Non-pigmented ciliary epithelial cell (primary cell): ENCODE measurements around the gene IGF2.

Experiments used
- DNase-seq: peaks from one replicate; pipeline ENCODE4 v3.0.0-alpha.2; 2010; ENCODE audit warnings: low read depth

The IGF2 gene

DNA sequence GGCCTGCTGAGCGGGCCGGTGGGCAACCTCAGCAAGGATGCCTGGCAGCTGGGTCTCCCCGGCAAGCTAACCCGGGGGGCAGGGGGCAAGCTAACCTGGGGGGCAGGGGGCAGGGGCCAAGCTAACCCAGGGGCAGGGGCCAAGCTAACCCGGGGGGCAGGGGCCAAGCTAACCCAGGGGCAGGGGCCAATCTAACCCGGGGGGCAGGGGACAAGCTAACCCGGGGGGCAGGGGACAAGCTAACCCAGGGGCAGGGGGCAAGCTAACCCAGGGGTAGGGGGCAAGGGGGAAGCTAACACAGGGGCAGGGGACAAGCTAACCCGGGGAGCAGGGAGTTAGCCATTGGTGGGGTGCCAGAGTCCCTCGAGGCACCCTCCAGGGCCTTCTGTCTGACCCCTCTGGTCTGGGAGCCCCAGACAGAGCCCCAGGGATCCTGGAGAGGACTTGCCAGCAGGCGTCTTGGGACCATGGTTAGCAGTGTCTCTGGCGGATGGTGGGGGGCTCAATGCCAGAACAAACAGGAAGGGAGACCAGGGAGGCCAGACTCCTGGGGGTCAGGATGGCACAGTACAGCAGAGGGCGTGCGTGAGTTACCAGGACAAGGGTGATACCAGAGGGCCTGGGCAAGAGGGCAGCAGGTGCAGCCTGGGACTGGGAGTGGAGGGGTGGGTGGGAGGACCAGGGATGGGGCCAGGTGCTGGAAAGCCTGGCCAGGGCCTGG is 16.1 kb downstream of the IGF2 start:
- no peak for DNase-seq

DNA sequence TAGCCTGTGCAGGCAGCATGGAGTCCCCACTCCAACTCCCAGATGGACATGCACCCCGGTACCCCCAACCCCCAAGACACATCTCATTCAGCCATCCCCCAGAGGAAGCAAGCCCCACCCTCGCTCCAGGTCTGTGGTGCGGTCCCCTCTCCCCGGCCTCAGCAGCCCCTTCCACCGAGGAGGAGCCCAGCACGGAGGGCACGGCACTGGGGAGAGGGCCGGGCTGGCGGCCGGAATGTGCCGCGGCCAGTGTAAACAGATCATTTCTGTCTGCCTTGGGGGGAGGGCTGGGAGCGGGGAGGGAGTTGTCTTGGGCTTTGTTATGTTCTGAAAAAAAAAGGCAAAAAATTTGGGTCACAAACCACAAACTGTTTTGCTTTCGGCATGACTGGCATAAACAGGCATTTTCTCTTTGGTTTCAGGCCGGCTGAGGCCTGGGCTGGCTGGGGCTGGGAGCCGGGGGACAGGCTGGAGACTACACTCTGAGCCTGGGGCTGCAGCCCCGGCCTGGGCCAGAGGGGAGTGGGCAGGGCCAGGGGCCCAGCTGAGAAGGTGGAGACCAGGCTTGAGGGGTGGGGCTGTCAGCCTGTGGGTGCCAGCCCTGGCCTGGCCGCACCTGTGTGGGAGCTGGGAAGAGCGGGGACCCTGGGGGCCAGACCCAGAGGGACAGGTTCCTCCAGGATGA is 16.8 kb downstream of the IGF2 start:
- no peak for DNase-seq

DNA sequence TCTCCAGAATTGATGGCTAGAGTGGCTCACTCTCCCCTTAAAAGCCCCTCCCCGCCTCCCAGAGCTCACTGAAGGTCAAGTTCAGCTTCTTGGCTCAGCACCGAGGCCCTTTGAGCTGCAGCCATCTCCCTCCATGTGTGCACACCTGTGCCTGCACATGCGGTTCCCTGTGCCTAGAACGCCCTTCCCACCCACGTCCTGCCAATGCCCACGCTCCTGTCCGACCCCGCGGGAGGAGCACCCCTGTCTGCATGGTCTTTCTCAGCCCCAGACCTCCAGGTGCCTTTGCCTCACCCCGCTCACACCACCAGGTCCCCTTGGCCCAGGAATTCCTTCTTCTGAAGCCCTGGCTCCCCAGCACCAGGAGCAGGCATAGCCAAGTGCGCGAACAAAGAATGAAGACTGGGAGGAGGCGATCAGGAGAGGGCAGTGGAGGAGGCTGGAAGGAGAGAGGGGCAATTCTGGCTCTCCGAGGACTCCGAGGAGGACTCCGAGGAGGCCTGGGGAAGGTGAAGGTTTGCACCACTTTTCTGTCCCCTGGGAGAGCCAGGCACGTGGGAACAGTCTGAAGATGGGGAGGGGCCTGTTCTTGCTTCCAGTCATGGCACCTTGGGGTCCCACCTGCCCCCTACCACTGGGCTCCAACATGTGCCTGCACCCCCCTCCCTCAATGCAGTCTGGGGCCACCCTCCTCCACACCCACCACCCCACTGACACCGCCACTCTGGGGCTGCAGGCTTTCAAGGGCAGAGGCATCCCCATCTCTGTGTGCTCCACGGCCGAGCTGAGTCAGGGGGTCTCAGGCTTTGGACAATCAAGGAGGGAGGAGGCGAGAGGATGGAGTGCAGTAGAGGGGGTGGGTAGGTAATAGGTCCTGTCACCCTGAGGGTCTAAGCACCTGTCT is 17.7 kb downstream of the IGF2 start:
- no peak for DNase-seq

DNA sequence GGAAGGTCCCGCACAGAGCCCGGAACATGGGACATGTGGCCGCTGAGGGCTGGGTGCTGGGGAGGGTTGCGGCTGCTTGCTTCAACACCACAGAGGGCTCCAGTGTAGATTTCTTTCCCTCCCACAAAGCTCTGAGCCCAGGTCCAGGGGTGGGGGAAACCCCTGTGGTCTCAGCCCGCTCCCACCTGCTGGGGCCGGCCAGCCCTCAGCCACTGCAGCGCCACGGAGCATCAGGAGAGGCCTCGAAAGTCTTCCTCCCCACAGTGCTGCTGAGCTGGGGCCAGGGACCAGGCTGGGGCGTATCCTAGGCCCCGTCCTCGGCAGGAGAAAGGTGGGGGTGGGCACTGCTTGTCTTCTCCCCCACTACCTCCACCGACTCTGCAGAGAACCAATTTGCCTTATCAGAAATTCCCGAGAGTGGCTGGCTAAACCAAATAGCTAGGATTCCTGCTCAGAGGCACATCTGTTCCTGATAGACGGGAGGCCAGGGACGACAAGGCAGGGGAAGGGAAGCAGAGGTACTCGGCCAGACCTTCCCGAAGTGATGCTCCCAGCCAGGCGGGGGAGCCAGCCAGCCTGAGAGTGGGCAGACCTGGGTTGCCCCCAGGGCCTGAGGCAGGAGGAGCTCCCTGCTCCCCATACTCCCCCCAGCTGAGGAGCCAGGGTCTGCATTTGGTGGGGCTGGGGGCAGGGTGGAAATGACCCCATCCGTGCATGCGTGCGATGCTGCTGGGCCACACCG is 18.7 kb downstream of the IGF2 start:
- DNase-seq: no peak

DNA sequence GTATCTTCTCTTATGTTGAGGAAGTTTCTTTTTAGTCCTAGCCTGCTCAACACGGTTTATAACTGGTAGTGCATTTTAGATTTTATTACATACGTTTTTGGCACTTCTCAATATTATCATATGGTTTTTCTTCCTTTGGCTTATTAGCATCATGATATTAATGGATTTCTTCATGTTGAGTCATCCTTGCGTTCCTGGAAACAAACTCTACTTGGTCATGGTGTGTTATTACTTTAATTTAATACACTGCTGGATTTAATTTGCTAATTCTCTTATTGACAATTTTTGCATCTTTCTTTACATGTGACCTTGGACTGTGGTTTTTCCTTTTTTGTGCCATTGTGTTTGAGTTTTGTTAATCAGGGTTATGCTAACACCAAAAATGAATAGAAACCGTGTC is 20.5 kb downstream of the IGF2 start:
- DNase-seq: no peak

DNA sequence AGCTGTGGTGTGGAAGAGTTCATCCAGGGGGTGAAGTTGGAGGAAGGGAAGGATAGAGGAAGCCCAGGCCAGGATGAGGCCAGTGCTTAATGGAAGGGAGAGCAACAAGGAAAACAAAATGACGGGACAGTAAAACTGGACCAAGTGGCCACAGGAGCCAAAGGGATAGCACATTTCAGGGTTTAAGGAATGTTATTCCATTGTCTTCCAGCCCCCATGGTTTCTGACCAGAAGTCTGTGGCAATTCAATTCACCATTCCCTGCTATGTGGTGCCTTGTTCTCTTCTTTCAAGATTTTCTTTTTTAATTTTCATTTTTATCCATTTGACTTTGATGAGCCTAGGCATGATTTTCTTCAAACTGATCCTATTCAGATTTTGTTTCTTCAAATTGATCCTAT is 22.5 kb downstream of the IGF2 start:
- DNase-seq: no peak

GRCh38 chr11:2115308-2115707 is 23.9 kb downstream of the IGF2 start:
- no peak for DNase-seq

GRCh38 chr11:2114430-2115241 is 24.6 kb downstream of the IGF2 start:
- no peak for DNase-seq

GRCh38 chr11:2113776-2114175 is 25.4 kb downstream of the IGF2 start:
- DNase-seq: no peak

DNA sequence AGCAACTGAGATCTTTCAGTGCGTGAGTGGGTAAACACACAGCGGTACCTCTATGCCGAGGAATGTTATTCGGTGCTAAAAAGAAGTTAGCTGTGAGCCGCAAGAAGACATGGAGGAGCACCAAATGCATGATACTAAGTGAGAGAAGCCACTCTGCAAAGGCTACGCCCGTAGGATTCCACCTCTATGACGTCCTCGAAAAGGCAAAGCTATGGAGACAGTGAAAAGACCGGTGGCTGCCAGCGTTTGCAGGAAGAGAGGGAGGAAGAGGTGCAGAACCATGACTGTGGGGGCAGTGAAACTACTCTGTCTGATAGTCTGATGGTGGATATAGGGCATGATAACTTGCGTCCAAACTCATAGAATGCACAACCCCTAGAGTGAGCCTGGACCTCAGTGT is 28.7 kb downstream of the IGF2 start:
- no peak for DNase-seq

GRCh38 chr11:2109541-2110019 is 29.6 kb downstream of the IGF2 start:
- no peak for DNase-seq

DNA sequence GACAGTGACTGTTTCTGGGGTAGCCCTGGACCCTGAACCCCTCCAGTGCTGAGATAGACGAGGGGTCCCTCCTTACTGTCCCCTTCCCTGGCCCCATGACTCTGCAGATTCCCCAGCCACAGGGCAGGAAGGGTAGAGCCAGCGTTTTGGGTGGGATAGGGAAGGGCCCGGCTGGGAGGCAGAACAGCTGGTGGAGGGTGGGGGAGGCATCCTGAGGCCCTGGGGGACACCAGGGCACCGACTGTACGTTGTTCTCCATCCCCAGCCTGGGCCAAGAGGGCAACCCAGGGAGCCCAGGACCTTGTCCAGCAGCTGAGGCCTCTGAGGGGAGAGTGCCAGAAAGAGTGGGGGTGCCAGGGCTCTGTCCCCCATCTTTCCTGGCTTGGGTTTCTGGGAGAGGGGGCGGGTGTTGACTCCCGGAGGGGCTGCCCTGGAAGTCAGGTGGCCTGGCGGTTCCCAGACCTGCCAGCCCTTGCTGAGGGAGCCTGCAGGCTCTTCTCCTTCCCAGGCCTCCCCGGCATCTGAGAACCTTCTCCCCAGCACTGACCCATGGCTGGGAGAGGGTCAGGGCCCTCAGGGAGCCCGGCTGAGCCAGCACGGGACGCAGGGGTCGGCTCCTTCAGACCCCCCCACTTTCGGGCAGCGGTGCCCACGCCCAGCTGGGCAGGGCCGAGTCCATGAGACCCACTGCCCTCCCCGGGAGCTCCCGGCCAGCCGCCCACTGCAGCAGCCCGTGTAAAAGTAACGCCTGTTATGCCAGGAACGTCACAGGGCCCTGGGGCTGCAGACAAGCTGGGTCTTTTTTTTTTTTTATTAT is 30.3 kb downstream of the IGF2 start:
- DNase-seq: no peak

DNA sequence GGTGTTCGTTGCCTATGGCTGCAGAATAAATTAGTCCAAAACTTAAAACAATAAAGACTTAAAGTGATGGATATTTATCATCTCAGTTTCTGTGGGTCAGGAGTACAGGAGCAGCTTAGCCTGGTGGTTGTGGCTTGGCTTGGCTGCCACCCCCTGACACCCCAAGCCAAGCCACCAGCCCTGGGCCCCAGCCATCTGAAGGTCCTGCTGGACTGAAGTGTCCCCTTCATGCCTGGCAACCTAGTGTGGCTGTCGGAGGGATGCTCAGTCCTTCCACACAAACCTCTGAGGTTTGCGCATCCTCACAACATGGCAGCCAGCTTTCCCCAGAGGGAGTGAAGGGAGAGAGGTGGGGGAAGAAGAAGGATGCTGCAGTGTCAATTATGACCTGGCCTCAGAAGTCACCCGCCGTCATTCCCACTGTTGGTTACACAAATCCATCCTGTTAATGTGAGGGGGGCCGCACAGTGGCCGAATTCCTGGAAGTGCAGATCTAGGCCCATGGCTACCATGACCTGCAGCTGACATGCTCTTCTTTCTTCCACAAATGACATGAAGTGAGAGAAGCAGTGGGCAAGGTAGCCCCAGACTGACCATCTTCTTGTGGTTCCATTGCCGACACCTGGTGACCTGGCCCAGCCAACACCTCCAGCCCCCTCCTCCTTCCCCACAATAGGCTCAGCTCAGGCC is 31.1 kb downstream of the IGF2 start:
- DNase-seq: no peak

DNA sequence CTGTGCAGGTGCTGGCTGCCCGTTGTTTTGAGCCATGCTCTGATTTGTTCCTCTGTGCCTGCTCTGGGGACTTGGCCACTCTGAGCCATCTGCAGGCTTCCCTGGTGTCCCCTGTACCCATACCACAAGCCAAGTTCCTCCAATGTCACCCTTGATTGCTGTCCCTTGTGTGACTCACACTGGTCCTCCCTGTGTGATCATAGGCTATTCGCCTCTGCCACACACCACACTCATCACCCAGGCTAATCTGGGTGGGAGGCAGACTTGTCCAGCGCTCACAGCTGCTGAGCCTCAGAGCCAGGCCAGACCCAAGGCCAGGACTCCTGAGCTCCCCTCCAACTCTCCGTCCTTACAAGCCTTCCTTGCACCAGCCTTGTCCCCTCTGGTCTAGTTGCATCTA is 31.7 kb downstream of the IGF2 start:
- DNase-seq: no peak

DNA sequence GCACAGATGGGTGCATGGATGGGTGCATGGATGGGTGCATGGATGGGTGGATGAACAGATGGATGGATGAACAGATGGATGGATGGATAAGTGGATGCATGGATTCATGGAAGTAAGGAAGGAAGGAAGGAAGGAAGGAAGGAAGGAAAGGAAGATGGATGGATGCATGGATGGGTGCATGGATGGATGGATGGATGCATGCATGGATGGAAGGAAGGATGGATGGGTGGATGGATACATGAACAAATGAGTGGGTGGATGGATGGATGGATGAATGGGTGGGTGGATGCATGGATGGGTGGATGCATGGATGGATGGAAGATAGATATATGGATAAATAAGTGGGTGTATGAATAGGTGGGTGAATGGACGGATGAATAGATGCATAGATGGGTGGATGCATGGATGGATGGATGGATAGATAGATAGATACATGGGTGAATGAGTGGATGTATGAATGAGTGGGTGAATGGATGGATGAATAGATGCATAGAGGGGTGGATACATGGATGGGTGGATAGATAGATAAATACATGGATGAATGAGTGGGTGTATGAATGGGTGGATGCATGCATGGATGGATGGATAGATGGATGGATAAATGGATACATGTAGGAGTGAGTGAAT is 32.5 kb downstream of the IGF2 start:
- no peak for DNase-seq

- DNase-seq: no peak
Measured at GRCh38 chr11:2105511-2105910, 33.7 kb downstream of the IGF2 start.

GRCh38 chr11:2104524-2105440 is 34.4 kb downstream of the IGF2 start:
- DNase-seq: no peak
